ENCODE results near the gene CTNNA2. TPM values are rescaled to one million over a fixed set of nuclear protein-coding genes. Genes with fewer than 3 reads are reported as not detected.

The CTNNA2 gene
- total RNA-seq, 1 donor from 2014 or later, result 2.9 TPM

- TF ChIP-seq, protein P1, sequence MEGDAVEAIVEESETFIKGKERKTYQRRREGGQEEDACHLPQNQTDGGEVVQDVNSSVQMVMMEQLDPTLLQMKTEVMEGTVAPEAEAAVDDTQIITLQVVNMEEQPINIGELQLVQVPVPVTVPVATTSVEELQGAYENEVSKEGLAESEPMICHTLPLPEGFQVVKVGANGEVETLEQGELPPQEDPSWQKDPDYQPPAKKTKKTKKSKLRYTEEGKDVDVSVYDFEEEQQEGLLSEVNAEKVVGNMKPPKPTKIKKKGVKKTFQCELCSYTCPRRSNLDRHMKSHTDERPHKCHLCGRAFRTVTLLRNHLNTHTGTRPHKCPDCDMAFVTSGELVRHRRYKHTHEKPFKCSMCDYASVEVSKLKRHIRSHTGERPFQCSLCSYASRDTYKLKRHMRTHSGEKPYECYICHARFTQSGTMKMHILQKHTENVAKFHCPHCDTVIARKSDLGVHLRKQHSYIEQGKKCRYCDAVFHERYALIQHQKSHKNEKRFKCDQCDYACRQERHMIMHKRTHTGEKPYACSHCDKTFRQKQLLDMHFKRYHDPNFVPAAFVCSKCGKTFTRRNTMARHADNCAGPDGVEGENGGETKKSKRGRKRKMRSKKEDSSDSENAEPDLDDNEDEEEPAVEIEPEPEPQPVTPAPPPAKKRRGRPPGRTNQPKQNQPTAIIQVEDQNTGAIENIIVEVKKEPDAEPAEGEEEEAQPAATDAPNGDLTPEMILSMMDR (conservative IDR thresholded peaks at IDR 0.05), result no peak
- no peak for DNase-seq (ENCODE audit: low read depth, low spot score)
- H3K9me3 Mint-ChIP-seq, result peaks cover 8% of the 10 kb centered on the region
- H3K4me1 Mint-ChIP-seq, result peaks cover 13% of the 10 kb centered on the region
- H3K27me3 Mint-ChIP-seq (ENCODE audit: low read depth), result no peaks in the 10 kb centered on the region
- no peak overlapping the region for H3K4me3 Mint-ChIP-seq
- H3K27ac Mint-ChIP-seq (ENCODE audit: unreplicated experiment), result no peak overlapping the region
- peaks cover 3% of the 10 kb centered on the region for H3K36me3 Mint-ChIP-seq (ENCODE audit: low read depth)
These were observed 767.7 kb downstream of the CTNNA2 start for GRCh38 chr2:80280598-80280997.

GRCh38 chr2:80281049-80281448 is 768.2 kb downstream of the CTNNA2 start:
- no peak for DNase-seq (ENCODE audit: low read depth, low spot score)
- H3K4me1 Mint-ChIP-seq, result peaks cover 13% of the 10 kb centered on the region
- no peak overlapping the region for H3K27ac Mint-ChIP-seq (ENCODE audit: unreplicated experiment)
- TF ChIP-seq, protein P1 (conservative IDR thresholded peaks at IDR 0.05), result no peak
- no peaks in the 10 kb centered on the region for H3K27me3 Mint-ChIP-seq (ENCODE audit: low read depth)
- H3K4me3 Mint-ChIP-seq, result no peak overlapping the region
- peaks cover 8% of the 10 kb centered on the region for H3K9me3 Mint-ChIP-seq
- H3K36me3 Mint-ChIP-seq (ENCODE audit: low read depth), result peaks cover 3% of the 10 kb centered on the region

GRCh38 chr2:80288576-80288975 is 775.7 kb downstream of the CTNNA2 start:
- H3K9me3 Mint-ChIP-seq, result no peaks in the 10 kb centered on the region
- DNase-seq (ENCODE audit: low read depth, low spot score), result no peak
- peaks cover 4% of the 10 kb centered on the region for H3K4me1 Mint-ChIP-seq
- no peaks in the 10 kb centered on the region for H3K36me3 Mint-ChIP-seq (ENCODE audit: low read depth)
- peaks cover 3% of the 10 kb centered on the region for H3K27me3 Mint-ChIP-seq (ENCODE audit: low read depth)
- TF ChIP-seq, protein P1 (conservative IDR thresholded peaks at IDR 0.05), result no peak
- no peak overlapping the region for H3K27ac Mint-ChIP-seq (ENCODE audit: unreplicated experiment)
- H3K4me3 Mint-ChIP-seq, result no peak overlapping the region

GRCh38 chr2:80291656-80292055 is 778.8 kb downstream of the CTNNA2 start:
- no peak overlapping the region for H3K4me3 Mint-ChIP-seq
- peaks cover 10% of the 10 kb centered on the region for H3K27me3 Mint-ChIP-seq (ENCODE audit: low read depth)
- TF ChIP-seq, protein P1 (conservative IDR thresholded peaks at IDR 0.05), result no peak
- no peak for DNase-seq (ENCODE audit: low read depth, low spot score)
- H3K9me3 Mint-ChIP-seq, result no peaks in the 10 kb centered on the region
- H3K36me3 Mint-ChIP-seq (ENCODE audit: low read depth), result no peaks in the 10 kb centered on the region
- H3K4me1 Mint-ChIP-seq, result peaks cover 4% of the 10 kb centered on the region
- H3K27ac Mint-ChIP-seq (ENCODE audit: unreplicated experiment), result no peak overlapping the region

GRCh38 chr2:80292474-80292873 is 779.6 kb downstream of the CTNNA2 start:
- no peaks in the 10 kb centered on the region for H3K9me3 Mint-ChIP-seq
- peaks cover 4% of the 10 kb centered on the region for H3K4me1 Mint-ChIP-seq
- H3K36me3 Mint-ChIP-seq (ENCODE audit: low read depth), result no peaks in the 10 kb centered on the region
- TF ChIP-seq, protein P1 (conservative IDR thresholded peaks at IDR 0.05), result no peak
- no peak overlapping the region for H3K27ac Mint-ChIP-seq (ENCODE audit: unreplicated experiment)
- H3K27me3 Mint-ChIP-seq (ENCODE audit: low read depth), result peaks cover 17% of the 10 kb centered on the region
- no peak overlapping the region for H3K4me3 Mint-ChIP-seq
- no peak for DNase-seq (ENCODE audit: low read depth, low spot score)

- Mint-ChIP-seq H3K36me3 (ENCODE audit: low read depth) (no peaks in the 10 kb centered on the region), H3K27me3 (ENCODE audit: low read depth) (peaks cover 19% of the 10 kb centered on the region), H3K4me3 (no peak overlapping the region), H3K9me3 (no peaks in the 10 kb centered on the region), H3K27ac (ENCODE audit: unreplicated experiment) (no peak overlapping the region), H3K4me1 (peaks cover 4% of the 10 kb centered on the region)
- TF ChIP-seq, protein P1 (conservative IDR thresholded peaks at IDR 0.05), result no peak
- DNase-seq (ENCODE audit: low read depth, low spot score), result no peak
These were observed 780.2 kb downstream of the CTNNA2 start for GRCh38 chr2:80293039-80293438.
